NCI-H446 treated with DMSO at 0.1 percent for 48 hours (cell line): Measurements from ENCODE around the gene RAPGEF4.
"Not testable (repeated sequence)": the region's sequence is repeated elsewhere in the genome, so short reads cannot be mapped to it uniquely, and the experiment has no call there.

Experiments
- DNase-seq: peaks from one replicate; lab custom pipeline; 2025; lab: John Stamatoyannopoulos, UW

Gene RAPGEF4

DNA sequence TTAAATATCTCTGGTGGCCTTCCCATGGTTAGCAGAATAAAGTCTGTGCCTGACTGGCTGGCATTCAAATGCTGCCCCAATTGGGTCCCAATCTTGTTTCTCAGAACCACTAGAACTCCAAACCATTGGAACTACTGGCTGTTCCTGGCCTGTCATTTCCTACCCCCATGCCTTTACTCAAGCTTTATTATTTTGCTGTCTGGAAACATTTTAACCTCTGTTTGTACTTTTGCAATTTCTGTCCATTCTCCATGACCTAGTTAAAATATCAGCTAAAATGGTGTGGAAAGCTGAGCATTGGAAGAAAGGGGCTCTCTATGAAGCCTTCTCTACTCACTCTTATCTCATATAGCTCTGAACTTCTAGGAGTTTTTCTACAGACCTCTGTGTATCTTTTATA is 38.7 kb downstream of the RAPGEF4 start:
- no peak for DNase-seq

DNA sequence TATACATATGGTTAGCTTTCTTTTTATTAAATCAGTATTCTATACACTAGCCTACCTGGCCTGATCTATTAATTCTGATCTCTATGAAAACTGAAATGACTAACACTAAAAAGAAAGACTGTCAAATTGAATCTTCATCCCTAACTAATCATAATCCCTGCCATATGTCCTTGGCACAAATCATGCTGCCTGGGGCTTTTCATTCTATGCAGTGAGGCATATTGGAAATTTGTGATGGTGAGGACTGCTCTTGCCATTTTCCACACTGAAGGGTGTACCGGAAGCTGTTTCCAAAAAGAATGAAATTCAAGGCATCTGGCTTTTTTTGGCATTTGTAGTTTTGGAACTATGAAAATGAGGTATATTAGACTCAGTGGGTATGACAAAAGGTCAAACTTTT is 39.7 kb downstream of the RAPGEF4 start:
- DNase-seq: peak; percentile 64

DNA sequence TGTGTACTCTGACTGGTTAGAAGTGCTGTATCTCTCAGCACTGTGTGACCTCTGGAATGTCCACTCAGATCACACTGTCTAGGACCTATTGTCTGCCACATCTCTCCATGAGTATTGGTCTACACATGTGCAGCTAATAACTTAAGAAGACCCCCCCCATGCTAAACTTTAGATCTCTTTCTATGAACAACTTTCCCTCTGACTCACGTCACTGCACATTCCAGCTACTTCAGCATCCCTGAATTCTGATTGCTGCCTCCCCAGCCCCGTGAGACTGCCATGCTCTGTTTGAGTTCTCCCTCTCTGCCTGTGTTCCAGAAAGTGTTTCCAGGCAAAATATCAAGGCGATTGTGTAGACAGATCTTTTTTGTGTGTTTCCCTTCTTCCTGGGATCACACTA is 41.8 kb downstream of the RAPGEF4 start:
- no peak for DNase-seq

DNA sequence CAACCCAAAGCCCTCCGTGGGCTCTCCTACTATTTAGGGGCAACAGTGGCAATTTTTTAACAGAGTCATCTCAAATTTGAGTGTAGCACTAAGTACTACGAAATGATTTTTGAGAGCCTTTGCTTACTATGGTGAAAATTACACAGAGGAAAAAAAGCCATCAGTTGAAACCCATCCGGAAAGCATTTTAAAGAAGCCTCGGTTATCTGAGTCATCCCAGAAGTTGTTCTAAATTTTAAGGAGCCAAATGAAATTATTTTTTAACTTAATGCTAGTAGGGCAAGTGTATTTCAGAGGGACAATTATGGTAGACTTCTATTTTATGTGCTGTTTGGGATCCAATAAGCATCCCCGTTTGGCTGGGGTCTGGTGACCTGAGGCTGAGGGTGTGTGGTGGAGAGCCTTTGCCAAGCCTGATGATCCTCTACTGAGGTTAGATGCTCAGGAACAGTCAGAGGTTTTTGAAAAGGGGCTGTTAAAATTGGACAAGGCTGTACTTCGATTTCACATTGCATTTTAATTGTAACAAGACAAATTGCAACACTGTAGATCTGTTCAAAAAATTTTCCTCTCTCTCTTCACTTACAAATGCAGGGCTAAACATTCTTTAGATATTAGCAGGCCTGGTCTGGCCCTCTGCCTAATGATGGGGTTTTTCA is 47.0 kb downstream of the RAPGEF4 start:
- no peak for DNase-seq

DNA sequence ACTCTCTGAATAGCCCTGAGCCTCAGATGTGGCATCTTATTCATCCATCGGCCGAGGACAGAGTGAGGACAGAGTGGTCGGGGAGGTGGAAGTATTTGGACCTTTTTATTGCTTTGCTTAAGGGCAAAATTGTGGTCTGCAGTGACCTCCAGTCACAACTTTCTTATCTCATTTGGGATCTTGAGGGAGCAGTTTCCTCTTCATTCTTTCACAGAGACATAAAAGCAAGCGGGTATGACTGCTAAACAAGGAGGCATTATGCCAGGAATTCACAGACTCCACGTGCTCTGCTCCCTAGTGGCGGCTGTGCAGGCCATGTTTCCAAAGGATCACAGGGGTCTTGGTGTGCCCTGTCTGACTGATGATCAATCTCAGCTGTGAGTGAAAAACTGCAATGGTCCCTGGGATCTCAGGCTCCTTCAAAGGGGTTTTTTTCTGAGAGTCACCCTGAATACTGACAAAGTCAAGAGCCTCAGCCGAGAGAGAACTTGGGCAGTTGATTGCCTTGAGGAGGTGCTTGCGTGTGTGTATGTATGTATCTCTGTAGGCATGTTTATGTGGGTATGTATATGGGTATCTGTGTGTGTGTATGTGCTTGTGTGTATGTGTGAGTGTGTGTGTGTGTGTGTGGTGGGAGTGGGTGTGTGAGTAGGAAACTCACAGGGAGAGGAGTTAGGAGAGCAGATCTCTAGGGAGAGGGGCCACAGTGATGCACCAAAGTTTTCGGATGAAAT is 47.7 kb downstream of the RAPGEF4 start:
- DNase-seq: no peak

DNA sequence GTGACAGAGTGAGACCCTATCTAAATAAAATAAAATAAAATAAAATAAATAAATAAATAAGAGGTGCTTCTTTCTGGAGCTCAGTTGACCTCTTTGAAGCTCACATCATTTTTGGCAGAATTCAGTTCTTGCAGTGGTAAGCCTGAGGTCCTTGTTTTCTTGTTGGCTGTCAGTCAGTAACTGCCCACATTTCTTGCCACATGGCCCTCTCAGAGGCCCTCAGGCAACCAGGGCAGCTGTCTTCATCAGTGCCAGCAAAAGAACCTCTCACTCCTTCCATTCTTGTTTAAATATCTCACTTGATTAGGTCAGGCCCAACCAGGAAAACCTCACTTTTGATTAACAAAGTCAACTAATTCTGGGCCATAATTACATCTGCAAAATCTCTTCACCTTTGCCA is 53.2 kb downstream of the RAPGEF4 start:
- no peak for DNase-seq

DNA sequence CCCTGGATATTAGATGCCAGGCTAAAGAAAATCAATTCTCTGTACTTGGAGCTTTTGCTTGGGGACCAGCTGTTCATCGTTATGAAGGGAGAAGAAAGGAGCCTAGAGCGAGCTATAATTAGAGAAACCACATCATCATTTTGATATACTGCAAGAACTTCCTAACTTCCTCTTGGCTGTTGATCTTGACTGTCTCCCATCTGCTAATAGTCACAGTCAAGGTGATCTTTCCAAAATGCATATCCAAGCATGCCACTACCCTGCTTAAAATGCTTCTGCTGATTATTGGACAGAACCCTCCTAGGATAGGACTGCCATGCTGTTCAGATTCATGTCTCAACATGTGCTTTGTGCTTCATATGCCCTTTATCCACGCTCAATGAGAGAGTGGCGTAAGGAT is 54.8 kb downstream of the RAPGEF4 start:
- DNase-seq: no peak

DNA sequence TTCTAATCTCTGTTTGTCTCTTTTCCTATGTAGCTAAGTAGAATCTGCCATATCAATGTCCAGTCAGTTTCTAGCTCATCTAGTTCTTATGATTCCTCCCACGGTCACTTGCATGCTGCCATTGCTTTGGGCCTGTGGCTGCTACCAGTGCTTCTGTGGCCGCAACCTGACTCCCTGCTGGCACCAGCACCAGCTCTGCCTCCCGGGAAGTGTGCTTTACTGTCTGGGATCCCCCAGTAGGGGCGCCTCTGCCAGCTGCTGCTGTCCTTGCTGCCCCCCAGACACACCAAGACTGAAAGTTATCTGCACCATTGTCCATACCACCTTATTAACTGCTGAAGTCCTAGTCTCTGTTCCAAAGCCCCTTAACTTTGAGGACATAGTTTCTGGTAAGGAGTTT is 56.3 kb downstream of the RAPGEF4 start:
- DNase-seq: no peak

DNA sequence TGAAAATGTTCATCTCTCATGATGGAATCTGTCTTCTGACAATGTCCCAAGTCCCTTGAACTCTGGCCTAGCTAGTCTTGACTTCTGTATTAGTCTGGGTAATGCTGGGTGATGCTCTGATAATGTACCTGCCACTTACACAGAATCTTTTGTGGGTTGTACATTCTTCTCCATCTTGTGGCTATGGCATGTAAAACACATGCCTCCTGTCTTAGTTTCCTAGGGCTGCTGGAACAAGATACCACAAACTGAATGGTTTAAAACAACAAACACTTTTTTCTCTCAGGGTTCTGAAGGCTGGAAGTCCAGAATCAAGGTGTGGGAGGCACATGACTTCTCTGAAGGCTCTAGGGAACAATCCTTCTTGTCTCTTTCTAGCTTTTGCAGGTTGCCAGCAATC is 57.1 kb downstream of the RAPGEF4 start:
- no peak for DNase-seq

DNA sequence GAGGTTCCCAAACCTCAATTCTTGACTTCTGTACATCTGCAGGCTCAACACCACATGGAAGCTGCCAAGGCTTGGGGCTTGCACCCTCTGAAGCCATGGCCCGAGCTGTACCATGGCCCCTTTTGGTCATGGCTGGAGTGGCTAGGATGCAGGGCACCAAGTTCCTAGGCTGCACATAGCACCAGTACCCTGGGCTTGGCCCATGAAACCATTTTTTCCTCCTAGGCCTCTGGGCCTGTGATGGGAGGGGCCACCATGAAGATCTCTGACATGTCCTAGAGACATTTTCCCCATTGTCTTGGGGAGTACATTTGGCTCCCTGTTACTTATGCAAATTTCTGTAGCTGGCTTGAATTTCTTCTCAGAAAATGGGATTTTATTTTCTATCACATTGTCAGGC is 67.7 kb downstream of the RAPGEF4 start:
- not testable (repeated sequence) for DNase-seq

DNA sequence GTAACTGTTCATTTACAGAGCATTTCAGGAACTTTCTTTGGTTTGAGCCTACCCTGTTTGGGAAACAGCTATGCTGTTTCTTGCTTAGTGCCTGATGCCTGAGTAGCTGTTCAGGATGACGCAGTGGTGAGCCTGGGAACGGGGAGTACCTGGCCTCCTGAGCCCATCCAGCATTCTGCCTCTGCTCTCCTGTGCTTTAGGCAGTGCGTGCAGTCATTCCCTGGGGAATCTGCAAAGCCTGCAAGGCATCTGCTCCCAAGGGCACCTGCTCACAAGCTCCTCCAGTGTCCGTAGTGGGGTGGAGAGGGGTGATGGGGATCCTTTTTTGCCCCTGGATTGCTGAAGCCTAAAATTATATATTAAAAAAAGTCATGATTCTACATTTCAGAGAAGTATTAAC is 68.8 kb downstream of the RAPGEF4 start:
- no peak for DNase-seq

DNA sequence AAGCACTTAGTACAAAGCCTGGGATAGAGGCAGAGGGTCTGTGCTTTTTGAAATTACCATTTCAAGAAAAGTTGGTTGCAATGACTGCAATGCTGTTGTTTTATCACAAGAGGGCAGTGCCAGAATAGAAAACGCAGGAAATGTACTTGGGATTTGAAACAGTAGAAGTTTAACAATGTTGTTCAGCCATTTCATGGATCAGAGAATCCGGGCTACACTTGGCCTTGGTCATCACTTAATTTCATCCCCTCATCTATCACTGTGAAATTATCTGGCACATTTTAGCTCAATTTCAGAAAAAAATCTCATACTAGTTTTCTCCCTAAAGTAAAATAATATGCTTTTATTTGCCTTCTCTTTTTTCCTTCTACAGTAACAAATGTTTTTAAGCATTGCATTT is 70.8 kb downstream of the RAPGEF4 start:
- DNase-seq: peak; percentile 53

DNA sequence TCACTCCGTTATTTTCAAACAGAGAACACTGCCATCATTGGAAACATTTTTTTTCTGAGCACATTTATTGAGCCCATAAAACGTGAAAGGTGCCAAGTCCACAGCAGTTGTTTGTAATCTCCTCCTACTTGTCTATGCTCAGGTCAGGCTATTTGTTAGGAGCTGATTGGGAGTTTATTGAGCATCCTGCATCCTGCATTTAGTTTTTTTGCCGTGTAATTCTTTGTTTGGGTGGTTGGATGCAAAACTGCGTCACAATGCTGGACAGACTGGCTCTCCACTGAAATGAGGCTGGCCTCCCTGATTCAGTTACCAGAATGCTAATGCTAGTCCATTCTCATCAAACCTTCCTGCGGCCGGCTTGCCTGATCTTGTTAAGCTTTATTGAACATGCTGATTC is 71.4 kb downstream of the RAPGEF4 start:
- no peak for DNase-seq

DNA sequence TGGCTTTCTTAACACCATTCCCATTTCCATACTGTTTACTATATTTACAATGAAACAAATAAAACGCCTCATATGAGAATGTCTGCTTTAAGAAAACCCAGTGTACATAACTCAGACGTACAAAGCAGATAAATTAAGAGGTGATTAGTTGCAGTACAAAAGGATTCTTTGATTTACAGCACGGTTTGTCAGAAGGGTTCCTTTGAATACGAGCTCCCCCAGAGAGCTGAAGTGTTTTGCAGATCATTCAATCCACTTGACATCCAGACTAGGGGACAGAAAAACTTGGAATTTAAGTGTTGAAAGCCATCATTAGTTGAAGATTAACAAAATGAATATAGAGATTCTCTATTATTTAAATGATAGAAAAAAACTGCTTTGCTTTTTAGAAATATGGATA is 72.5 kb downstream of the RAPGEF4 start:
- no peak for DNase-seq

DNA sequence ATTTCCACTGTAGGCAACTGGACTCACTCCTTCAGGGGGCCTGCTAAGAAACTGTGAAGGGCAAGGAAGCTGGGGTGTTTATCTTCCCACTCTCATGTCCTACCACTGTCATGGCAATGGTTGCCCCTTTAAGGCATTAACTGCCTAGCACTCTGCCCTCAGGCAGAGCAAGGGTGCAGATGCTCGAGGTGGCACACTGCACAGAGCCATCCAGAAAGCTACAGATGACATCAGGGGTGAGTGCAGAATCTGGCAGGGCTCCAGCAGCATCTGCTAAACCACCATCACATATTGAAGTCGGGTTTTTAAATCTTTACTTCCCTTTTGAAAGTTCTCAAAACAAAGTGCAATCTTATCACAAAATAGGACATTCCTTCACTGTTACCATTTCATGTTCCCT is 75.4 kb downstream of the RAPGEF4 start:
- DNase-seq: no peak

DNA sequence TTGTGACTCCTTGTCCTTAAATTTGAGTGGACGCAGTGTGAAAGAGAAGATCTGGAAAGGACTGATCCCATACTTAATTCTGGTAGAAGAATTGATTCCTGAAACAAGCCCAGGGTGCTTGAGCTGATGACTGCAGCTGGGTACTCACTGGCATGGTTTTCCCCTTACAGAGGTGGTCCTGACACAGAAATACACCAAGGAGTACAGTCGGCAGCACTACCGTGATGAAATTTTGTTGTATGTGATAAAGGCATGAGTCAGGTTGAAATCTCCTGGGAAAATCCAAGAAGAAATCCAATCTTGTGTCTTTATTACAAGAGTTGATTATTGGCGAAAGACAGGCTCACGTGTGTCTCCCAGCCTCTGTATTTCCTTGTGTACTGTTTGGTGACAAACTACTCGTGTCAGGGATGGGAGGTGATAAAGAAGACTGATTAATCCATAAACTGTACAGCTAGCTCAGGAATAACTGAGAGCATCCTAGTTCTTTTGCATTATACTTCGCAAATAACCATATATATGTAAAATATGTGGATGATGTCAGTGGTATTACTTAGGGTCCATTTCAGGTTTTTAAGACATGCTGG is 76.6 kb downstream of the RAPGEF4 start:
- no peak for DNase-seq

DNA sequence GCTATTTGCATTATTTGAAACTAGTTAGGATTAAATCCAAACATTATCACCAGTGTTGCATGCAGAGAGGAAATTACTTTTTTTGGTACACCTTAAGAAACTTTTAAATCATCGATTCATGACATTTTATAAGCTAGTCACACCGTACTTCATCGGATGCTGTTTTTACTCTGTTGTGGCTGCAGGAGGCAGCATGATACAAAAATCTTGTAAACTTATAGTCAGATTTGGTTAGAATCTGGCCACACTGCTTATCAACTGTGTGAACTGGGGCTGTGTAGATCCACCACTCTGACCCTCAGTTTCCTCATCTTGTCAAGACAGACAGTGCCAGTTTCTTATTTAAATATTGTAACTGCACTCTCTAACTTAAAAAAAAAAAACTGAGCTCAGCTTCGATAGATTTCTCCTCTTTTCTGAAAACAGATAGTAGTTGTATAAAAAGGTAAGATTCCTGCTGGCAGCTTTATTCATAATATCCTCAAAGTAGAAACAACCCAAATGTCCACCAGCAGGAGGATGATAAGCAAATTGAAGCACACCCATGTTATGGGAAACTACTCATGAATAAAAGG is 77.8 kb downstream of the RAPGEF4 start:
- DNase-seq: no peak

DNA sequence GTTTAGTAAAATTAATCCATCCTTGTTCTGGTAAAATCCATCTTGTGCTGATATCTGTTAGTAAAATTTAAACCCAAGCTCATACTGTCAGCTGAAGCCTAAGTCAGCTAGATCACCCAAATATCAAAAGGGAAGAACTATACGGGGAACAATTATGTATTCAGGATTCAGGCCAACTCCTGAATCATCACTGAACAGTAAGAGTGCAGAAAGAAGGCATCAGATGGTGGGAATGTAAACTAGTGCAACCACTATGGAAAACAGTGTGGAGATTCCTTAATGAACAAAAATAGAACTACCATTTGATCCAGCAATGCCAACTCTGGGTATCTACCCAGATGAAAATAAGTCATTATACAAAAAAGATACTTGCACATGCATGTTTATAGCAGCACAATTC is 81.8 kb downstream of the RAPGEF4 start:
- DNase-seq: no peak

DNA sequence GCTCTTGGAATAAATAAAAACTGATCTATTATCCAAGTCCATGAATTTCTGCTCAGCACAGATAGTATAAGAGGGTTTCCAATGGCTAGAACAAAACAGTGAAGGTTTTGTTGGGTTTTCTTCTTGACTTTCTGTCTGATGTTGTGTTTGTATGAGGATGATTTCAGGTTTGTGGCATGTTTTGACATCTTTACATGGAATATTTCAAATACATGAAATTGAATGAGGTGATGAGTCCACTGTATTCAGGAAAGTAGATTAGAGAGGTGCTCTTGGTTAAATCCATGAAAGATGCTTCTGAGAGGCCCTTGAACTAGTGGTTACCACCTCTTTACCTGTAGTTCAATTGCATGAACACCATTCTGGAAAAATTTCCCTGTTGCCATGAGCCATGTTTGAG is 84.3 kb downstream of the RAPGEF4 start:
- no peak for DNase-seq

DNA sequence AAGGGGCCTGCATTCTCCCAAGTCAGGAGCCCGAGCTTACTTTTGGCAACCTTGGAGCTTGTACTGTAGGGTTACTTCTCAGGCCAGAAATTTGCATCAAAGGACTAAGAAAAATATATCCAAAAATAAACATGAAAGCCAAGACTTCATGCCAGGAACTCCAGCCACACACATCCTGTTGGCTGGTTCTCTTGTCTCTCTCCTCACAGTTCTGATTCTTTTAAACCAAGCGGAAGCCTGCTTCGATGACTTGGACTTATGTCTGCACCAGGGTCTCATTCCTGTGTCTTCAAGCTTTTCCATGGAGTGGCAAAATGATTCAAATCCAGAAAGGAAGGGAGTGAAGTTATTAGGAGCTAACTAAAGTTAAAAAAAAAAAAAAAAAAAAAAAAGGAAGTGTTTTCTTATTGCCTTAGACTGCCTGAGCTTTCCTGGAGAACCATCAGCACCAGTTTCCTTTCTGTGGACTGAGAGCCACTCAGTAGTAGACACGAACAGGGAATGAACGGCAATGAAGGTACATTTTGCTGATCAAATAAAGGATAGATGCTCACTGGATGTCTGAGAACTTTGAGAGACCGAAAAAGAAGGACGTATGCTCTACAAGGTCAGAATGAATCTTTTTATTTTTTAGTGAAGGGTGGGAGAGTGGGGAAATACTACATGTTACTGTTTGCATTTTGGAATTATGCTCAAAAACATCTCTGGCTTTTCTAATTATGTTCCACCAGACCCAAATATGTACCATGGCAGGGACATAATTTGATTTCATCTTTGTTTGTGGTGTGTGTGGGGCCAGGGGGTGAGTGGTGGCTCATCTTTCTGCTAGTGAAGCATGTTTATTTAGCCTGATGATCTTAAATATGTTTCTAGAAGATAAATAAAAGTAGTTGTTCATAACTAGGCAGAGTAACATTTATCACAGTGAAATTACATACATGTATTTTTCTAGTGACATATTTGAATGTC is 86.0 kb downstream of the RAPGEF4 start:
- no peak for DNase-seq

DNA sequence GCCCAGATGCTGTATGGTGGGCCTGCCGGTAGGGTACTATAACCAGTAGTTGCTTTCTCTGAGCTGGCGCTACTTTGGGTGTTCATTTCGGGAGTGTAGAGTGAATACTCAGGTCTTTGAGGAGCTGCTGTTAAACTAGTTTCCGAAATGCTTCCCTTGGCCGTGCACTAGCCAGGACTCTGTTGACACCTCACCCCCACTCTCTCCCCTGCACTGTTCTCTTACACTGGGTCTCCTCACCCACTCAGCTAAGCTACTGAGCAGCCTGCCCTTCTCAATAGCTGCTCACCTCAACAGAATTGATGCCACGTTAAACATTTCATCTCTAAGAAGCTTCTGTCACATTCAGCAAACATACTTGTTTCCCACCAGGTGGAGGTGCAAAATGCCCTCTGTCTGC is 86.9 kb downstream of the RAPGEF4 start:
- no peak for DNase-seq

DNA sequence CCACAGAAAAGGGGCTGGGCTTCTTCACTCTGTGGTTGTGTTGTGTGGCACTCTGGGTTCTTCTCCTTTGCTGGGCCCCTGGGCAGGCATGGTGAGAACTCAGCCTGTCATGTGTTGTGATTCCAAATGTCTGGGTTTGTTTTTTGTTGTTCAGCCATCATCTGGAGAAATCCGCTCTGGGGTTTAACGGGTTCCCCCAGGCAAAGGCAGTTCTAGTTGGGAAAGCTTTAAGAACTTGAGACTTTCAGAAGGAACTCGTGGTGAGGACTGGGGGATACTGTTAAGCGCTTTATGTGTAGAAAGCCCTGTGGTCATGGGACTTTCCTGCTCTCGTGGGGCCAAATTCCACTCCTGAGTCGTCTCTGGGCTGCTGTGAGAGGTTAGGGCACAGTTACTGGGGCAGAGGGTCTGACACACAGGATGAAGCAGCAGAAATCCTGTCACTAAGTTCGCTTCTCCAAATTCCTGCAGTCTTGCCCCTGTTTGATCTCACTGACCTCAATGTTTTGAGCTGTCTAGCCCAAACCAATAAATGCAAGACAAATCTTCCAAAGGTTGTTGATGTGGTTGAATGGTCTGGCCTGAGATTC is 87.7 kb downstream of the RAPGEF4 start:
- DNase-seq: no peak
